HepG2 (cell line): ENCODE data around the gene GNA12. TPM values are rescaled to one million over a fixed set of nuclear protein-coding genes. Genes with fewer than 3 reads are reported as not detected.

Experiments
- ATAC-seq: fragments of 200-7000 bp; cut with Tn5 transposase; 3 replicates; pipeline ENCODE4 v1.9.1; 2020; ENCODE audit warnings: mild to moderate bottlenecking, moderate library complexity
- BruUV-seq: library from RNA; stranded (reverse); fragments of 400-500 nt; replicated peaks from 2 replicates; lab custom pipeline; 2021; lab: Mats Ljungman, UMichigan
- CTCF ChIA-PET: fragments of 300-600 bp; formaldehyde crosslinking; extraction: SDS; loops from one replicate; lab custom pipeline; 2021; ENCODE audit warnings: low total read pairs, inconsistent platforms, low intra/inter-chr PET ratio; lab: Yijun Ruan, JAX
- POLR2A ChIA-PET: fragments of 350-600 bp; sonication (Branson Sonifier 250); formaldehyde crosslinking; loops from one replicate; lab custom pipeline; 2020; ENCODE audit warnings: antibody characterized with exemption, inconsistent platforms; lab: Yijun Ruan, JAX
- DNase-seq: peaks from one replicate; pipeline ENCODE4 v3.0.0-alpha.2; 2015; ENCODE audit warnings: low spot score
- FAIRE-seq: peaks from 3 replicates; lab custom pipeline; 2011; peaks lifted over from hg19 to GRCh38; lab: Jason Lieb, UNC
- H2AFZ ChIP-seq: one replicate; pipeline ENCODE4 v1.6.1; 2011; ENCODE audit warnings: low read length, inconsistent platforms
- H3K27ac ChIP-seq: fragments of 300-600 bp; 3 replicates; pipeline ENCODE4 v1.8.0; 2011; ENCODE audit warnings: mixed run types, mild to moderate bottlenecking, mixed read lengths, low read length, inconsistent platforms; ENCODE audit not compliant: insufficient read depth; ENCODE audit errors: extremely low read length
- H3K27me3 ChIP-seq, 2 experiments: fragments of 200-600 bp in 1 of 2; 2 replicates in 1 of 2; 3 replicates in 1 of 2; pipeline versions ENCODE4 v1.6.0 to v1.8.0; 2011; ENCODE audit warnings: low read length in 2 of 2, mild to moderate bottlenecking in 2 of 2, moderate library complexity in 2 of 2, inconsistent platforms in 1 of 2; ENCODE audit not compliant: insufficient read depth in 2 of 2, control insufficient read depth in 1 of 2
- H3K36me3 ChIP-seq, 2 experiments: fragments of 200-600 bp in 1 of 2; replicated peaks in 1 of 2; 2 replicates in 1 of 2; 3 replicates in 1 of 2; pipeline versions ENCODE4 v1.5.1 to v1.8.0; 2011; ENCODE audit warnings: low read length in 2 of 2, inconsistent platforms in 1 of 2; ENCODE audit not compliant: insufficient read depth in 2 of 2, control insufficient read depth in 1 of 2
- H3K4me1 ChIP-seq: 2 replicates; pipeline ENCODE4 v1.5.1; 2012; ENCODE audit warnings: low read length, inconsistent platforms; ENCODE audit not compliant: insufficient read depth
- H3K4me2 ChIP-seq: 2 replicates; pipeline ENCODE4 v1.6.0; 2011; ENCODE audit warnings: low read depth, low read length, inconsistent platforms
- H3K4me3 ChIP-seq, 3 experiments: fragments of 200-600 bp in 1 of 3; sonication (generic), shearing (Covaris generic) in 1 of 3; replicated peaks in 1 of 3; 2 replicates each; pipeline ENCODE4 v1.5.1; 2011 to 2016; ENCODE audit warnings: low read length in 3 of 3, inconsistent platforms in 2 of 3, low read depth in 2 of 3, mild to moderate bottlenecking in 2 of 3, control low read depth in 1 of 3, mixed read lengths in 1 of 3; ENCODE audit not compliant: insufficient read depth in 1 of 3
- H3K79me2 ChIP-seq: one replicate; pipeline ENCODE4 v1.6.1; 2011; ENCODE audit warnings: low read length, inconsistent platforms; ENCODE audit not compliant: insufficient read depth
- H3K9ac ChIP-seq: 2 replicates; pipeline ENCODE4 v1.6.0; 2011; ENCODE audit warnings: mild to moderate bottlenecking, low read depth, low read length, inconsistent platforms; ENCODE audit not compliant: insufficient read depth
- H3K9me3 ChIP-seq: 2 replicates; pipeline ENCODE4 v1.5.1; 2012; ENCODE audit warnings: mild to moderate bottlenecking, low read length
- H4K20me1 ChIP-seq: 2 replicates; pipeline ENCODE4 v1.6.0; 2011; ENCODE audit warnings: inconsistent platforms, mild to moderate bottlenecking, low read length, moderate library complexity; ENCODE audit not compliant: insufficient read depth
- DMTF1 ChIP-seq: sonication (generic); formaldehyde crosslinking; IDR thresholded peaks from 2 replicates; pipeline ENCODE4 v1.4.0; 2020; ENCODE audit warnings: mild to moderate bottlenecking, missing genetic modification reagents
- FOSL2 ChIP-seq: sonication (generic); formaldehyde crosslinking; IDR thresholded peaks from 2 replicates; pipeline ENCODE4 v1.4.0; 2020; ENCODE audit warnings: missing genetic modification reagents
- HCFC1 ChIP-seq: fragments of 150-350 bp; IDR thresholded peaks from 2 replicates; pipeline ENCODE4 v1.6.1; 2014; ENCODE audit warnings: low read depth, low read length
- JUNB ChIP-seq: sonication (generic); formaldehyde crosslinking; IDR thresholded peaks from 2 replicates; pipeline ENCODE4 v1.8.0; 2022; ENCODE audit warnings: missing genetic modification reagents, mild to moderate bottlenecking, borderline replicate concordance
- NAIF1 ChIP-seq: sonication (generic); formaldehyde crosslinking; IDR thresholded peaks from 2 replicates; pipeline ENCODE4 v1.5.0; 2020; ENCODE audit warnings: mild to moderate bottlenecking, missing genetic modification reagents, borderline replicate concordance
- SOX6 ChIP-seq, 2 experiments: fragments of 450-650 bp in 1 of 2; sonication (generic) in 1 of 2; formaldehyde crosslinking in 1 of 2; IDR thresholded peaks; 2 replicates each; pipeline versions ENCODE4 v1.4.0 to v1.6.1; 2017 to 2020; ENCODE audit warnings: antibody characterized with exemption in 1 of 2, mild to moderate bottlenecking in 1 of 2, missing genetic modification reagents in 1 of 2
- YEATS4 ChIP-seq: sonication (generic); formaldehyde crosslinking; IDR thresholded peaks from 2 replicates; pipeline ENCODE4 v1.4.0; 2020; ENCODE audit warnings: missing genetic modification reagents, borderline replicate concordance
- ZNF407 ChIP-seq: sonication (generic); formaldehyde crosslinking; IDR thresholded peaks from one replicate; pipeline ENCODE4 v1.5.1; 2020; ENCODE audit warnings: mild to moderate bottlenecking, missing genetic modification reagents; ENCODE audit errors: not compliant biosample characterization
- ZNF709 ChIP-seq: sonication (generic); formaldehyde crosslinking; IDR thresholded peaks from 2 replicates; pipeline ENCODE4 v1.5.0; 2020; ENCODE audit warnings: mild to moderate bottlenecking, missing genetic modification reagents
- WGBS: methylation state at CpG from one replicate; pipeline ENCODE4 v1.1.6; 2017; ENCODE audit warnings: low lambda C conversion rate; 5-methylcytosine and 5-hydroxymethylcytosine counted together
- in situ Hi-C: cut with HindIII; loops from 2 replicates; pipeline ENCODE4 v1.10.0; 2017; ENCODE audit warnings: low pct_unique_long_range_greater_than_20kb; ENCODE audit not compliant: extremely low pct_ligation_motif_present
- intact Hi-C: fragments of 100-400 bp; cut with micrococcal nuclease; formaldehyde crosslinking; loops from one replicate; pipeline ENCODE4 v1.10.0; 2022; ENCODE audit not compliant: unreplicated experiment
- polyA plus RNA-seq, 8 experiments: library from polyadenylated mRNA; depleted of rRNA in 3 of 8; stranded (reverse) in 7 of 8; unstranded in 1 of 8; fragments of >200 nt; fragmentation: Illumina TruSeq in 4 of 8; extraction: Trizol in 4 of 8; gene quantifications; 2 replicates each; pipeline versions ENCODE4 v1.2.1 to v1.2.3, GENCODE V29; 2011 to 2016; ENCODE audit warnings: low read depth in 4 of 8, missing spikeins in 1 of 8, mixed read lengths in 1 of 8; ENCODE audit not compliant: insufficient read depth in 1 of 8
- total RNA-seq, 5 experiments: library from RNA; depleted of rRNA; stranded (reverse); fragments of >200 nt; fragmentation: Illumina TruSeq; extraction: Trizol; gene quantifications; 2 replicates each; pipeline ENCODE4 v1.2.3, GENCODE V29; 2016; ENCODE audit warnings: low read depth in 1 of 5

Gene GNA12
- total and polyA plus RNA-seq, 2 of the 13 experiments (the other 11 are each of a cell fraction or from before 2014, with no cell fraction given): 16.2 to 50.9 TPM

DNA sequence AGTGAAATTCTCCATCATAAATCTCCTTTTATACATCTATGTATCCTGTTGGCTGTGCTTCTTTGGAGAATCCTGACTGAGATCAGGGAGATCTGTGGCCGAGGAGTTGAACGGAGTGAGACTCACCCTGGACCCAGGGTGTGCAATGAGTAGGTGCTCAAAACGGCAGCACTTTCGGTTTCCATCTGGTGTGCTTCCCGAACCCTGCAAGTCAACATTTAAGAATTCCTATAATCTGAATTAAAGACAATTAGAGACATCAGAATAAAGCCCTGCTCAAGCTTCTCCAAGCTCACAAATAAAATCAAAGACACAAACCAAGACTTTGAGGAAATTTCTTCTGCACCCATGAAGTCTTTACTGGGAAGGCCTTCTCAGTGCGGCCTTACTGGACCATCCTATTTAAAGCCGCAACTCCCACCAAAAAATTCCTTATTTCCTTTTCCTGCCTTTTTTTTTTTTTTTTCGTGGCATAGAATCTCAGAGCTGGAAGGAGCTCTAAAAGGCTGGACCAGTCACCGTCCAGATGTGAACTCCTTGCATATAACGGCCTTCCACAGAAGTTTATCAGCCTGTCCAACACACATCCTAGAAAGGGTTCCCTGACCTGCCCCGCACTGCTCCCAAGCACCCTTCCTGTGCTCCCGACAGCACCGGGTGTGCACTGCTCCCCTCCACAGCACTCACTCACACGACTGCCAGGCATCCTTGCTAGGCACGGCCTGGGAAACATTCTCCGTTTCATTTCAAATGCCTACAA is 29.7 kb downstream of the GNA12 start (continued):
- no peak for TF ChIP-seq SOX6 (IDR thresholded peaks at IDR 0.05)
- no peak for TF ChIP-seq SOX6 (CRISPR knock-in tag; IDR thresholded peaks at IDR 0.05)
- no peak for TF ChIP-seq ZNF709 (CRISPR knock-in tag)
- TF ChIP-seq HCFC1: no peak
- no peak for TF ChIP-seq JUNB

- H3K9ac ChIP-seq: no peak overlapping the region
- no peaks in the 10 kb centered on the region for H4K20me1 ChIP-seq
- H3K4me1 ChIP-seq: peaks cover 78% of the 10 kb centered on the region
- no peaks in the 10 kb centered on the region for H3K27me3 ChIP-seq
- 97% methylated on average over 19 of the region's 20 CpGs for WGBS
- H3K27ac ChIP-seq: no peak overlapping the region
- H3K36me3 ChIP-seq: 0 out of 5 replicates have a peak, but pooled peaks cover 0 to 4% of the 10 kb centered on the region in 2 experiments
- no TSS peak for BruUV-seq
- in situ Hi-C loops (no loop called here), intact Hi-C loops (no loop called here)
- TF ChIP-seq NAIF1 (CRISPR knock-in tag): no peak
- no peak for TF ChIP-seq ZNF407
- TF ChIP-seq YEATS4 (CRISPR knock-in tag): no peak
- TF ChIP-seq DMTF1 (CRISPR knock-in tag): no peak
- no peak for TF ChIP-seq FOSL2
- ATAC-seq (no peak), DNase-seq (no peak), FAIRE-seq (no peak)
- ChIA-PET CTCF (no interaction called here), POLR2A (interaction anchor here (0.6 to 1.6 kb wide), 4 partner anchors 9 to 56 kb away, joined by 3 to 5 read pairs (median 4); no protein-coding TSS in a partner anchor)
- no peak overlapping the region for H3K4me3 ChIP-seq
- no peak overlapping the region for H2AFZ ChIP-seq
- no peaks in the 10 kb centered on the region for H3K9me3 ChIP-seq
- H3K4me2 ChIP-seq: no peak overlapping the region
- H3K79me2 ChIP-seq: peaks cover 92% of the 10 kb centered on the region
Observed at GRCh38 chr7:2813350-2814185, 30.5 kb downstream of the GNA12 start.
